Effector CD8-positive, alpha-beta T cell (primary cell): ENCODE results near the gene PTAFR.
"Not testable (repeated sequence)": the region's sequence is repeated elsewhere in the genome, so short reads cannot be mapped to it uniquely, and the experiment has no call there.

Experiments
- DNase-seq: peaks from one replicate; lab custom pipeline; 2025; lab: John Stamatoyannopoulos, UW

PTAFR gene

DNA sequence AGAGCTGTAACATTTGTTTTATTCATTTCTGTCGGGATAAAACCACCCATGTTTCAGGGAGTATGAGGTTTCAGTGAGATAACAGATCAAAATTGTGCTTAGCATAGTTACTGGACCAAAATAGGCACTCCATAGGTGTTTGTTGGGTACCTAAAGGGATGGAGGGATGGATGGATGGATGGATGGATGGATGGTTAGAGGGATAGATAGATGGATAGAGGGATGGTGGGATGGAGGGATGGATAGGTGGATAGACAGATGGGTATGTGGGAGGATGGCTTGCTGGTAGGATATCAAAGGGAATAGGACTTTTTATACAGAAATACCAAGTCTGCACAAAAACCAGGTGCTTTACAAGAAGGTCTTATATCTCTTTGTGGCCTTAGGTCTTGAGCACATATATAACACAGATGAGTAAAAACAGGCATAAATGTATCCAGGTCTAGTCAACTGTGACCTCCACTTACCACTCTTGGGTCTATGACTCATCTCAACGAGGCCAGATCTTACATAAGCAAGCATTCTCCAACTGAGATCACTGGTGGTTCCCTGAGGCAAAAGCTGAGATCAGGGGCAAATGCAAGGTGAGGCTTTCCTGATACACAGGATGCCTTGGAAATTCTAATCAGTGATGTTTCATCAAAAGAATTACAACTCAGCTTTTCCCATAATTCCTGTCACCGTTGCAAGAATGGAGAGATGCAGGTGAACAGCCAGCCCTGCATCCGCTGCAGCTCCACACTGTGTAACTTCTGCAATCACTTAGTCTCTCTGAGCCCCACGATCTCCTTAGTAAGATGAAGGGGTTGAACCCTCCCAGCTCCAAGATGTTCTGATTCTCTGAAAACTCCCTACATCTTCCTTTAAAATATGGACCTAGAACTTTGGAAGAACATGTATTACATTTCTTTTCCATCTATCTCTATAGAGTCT is 32.0 kb downstream of the PTAFR start:
- no peak for DNase-seq

DNA sequence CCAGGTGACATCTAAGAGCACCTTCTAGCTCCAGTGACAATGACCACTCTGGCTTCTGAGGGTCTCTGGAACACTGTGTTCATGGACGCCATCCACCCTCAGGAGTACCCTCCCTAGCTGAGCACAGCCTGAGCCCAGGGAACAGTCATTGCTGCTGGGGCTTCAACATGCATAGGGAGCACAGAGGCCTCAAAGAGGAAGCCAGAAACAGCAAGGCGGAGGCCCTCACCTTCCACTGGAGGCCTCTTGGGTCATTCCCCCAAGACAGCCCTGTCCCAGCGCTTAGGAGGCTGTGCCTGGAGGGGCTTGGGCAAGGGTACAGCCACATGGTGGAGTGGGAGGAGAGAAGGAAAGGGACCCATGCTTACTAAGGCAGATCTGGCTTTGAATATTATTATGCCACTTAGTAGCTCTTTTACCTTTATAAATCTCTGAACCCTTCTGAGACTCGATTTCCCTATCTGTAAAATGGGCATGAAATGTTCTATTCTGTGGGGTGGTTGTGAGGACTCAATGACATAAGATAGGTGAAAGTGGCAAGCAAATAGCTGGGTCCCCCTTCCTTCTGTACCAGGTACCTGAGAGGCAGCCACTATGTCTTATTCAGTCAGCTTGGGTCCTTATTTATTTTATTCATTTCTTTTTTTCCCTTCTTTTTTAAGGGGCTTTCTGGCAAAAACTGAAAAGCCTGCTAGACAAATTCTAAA is 32.8 kb downstream of the PTAFR start:
- DNase-seq: no peak

DNA sequence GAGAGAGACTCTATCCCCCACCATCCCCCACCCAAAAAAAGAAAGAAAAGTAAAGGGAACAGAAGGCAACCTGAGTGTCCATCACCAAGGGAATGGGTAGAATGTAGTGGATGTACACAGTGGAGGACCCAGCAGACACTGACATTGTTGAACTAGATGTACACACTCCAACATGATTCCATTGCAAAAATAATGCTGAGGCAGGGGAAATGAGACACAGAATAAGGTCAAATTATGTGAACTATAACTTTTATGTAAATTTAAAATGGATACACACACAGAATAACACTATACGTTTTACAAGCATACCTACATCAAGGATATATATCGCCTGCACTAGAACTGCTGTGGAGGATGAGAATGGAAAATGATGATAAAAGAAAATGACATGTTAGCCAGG is 34.8 kb downstream of the PTAFR start:
- DNase-seq: no peak

DNA sequence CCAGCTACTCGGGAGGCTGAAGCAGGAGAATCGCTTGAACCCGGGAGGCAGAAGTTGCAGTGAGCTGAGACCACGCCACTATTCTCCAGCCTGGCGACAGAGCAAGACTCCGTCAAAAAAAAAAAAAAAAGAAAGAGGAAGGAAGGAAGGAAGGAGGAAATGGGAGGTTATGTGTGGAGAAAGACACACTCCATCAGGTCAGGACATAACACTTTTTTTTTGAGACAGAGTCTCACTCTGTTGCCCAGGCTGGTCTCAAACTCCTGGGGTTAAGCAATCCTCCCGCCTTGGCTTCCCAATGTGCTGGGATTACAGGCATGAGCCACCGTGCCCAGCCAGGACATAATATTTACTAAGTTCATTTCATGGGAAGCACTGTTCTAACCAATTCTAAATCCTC is 36.6 kb downstream of the PTAFR start:
- DNase-seq: not testable (repeated sequence)

GRCh38 chr1:28139025-28139712 is 37.3 kb downstream of the PTAFR start:
- no peak for DNase-seq

DNA sequence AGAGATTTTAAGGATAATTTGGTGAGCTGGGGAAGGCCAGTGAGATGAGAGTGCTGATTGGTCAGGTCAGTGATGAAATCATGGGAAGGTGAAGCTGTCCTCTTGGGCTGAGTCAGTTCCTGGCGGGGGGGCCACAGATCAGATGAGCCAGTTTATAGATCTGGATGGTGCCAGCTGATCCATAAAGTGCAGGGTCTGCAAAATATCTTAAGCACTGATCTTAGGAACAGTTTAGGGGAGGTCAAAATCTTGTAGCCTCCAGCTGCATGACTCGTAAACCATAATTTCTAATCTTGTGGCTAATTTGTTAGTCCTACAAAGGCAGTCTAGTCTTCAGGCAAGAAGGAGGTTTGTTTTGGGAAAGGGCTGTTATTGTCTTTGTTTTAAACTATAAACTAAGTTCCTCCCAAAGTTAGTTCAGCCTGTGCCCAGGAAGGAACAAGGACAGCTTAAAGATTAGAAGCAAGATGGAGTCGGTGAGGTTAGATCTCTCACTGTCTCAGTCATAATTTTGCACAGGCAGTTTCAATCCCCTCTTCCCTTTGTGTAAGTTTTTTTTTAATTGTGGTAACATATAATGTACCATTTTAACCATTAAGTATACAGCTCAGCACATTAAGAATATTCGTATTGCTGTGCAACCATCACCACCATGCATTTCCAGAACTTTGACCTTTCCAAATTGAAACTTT is 39.4 kb downstream of the PTAFR start:
- no peak for DNase-seq

GRCh38 chr1:28136169-28136921 is 40.1 kb downstream of the PTAFR start:
- DNase-seq: no peak

GRCh38 chr1:28135371-28136168 is 40.9 kb downstream of the PTAFR start:
- DNase-seq: no peak

- no peak for DNase-seq
Measured at GRCh38 chr1:28134651-28135207, 41.8 kb downstream of the PTAFR start.

- DNase-seq: no peak
Measured at GRCh38 chr1:28132171-28133167, 44.0 kb downstream of the PTAFR start.

DNA sequence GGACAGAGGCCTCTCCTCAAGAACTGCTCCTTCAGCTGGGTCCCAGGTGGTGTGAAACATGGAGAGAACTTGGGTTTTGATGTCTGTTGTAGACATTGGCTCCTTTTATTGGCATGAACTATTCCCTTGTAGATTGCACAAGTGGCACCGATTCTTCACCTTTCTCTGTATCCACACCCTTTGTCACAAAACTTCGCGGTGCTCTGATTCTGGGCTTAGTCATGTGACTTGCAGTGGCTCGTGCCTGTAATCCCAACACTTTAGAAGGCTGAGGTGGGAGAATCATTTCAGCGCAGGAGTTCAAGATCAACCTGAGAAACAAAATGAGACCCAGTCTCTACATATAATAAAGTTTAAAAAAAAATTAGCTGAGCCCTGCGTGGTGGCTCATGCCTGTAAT is 45.6 kb downstream of the PTAFR start:
- no peak for DNase-seq

- no peak for DNase-seq
Measured at GRCh38 chr1:28129150-28129549, 47.3 kb downstream of the PTAFR start.

DNA sequence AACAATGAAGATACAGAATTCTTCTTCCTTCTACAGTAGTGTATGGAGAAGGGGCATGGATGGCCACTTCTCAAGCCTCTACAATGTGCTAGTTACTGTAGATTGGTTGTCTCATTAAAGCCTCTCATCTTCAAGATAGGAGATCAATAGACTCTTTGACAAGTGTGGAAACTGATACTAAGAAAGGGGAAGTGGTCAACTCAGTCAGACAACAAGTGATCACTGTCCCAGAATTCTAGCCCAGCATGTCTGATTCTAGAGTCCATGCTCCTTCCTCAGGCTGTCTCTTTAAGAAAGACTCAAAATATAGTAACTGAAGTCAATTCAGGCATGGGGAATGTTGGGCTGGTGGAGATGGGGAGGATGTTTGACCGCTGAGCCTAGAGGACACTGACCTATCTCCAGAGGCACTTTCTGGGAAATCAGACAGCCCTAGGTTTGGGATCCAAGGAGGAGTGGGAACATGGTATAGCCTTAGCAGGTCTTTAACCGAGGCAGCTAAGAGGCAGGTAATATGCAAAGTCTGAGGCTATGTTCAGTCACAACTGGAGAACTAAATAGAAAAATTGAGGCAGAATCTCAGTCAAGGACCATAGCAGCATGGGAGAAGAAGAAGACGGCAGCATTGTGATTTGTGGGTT is 48.8 kb downstream of the PTAFR start:
- DNase-seq: no peak

DNA sequence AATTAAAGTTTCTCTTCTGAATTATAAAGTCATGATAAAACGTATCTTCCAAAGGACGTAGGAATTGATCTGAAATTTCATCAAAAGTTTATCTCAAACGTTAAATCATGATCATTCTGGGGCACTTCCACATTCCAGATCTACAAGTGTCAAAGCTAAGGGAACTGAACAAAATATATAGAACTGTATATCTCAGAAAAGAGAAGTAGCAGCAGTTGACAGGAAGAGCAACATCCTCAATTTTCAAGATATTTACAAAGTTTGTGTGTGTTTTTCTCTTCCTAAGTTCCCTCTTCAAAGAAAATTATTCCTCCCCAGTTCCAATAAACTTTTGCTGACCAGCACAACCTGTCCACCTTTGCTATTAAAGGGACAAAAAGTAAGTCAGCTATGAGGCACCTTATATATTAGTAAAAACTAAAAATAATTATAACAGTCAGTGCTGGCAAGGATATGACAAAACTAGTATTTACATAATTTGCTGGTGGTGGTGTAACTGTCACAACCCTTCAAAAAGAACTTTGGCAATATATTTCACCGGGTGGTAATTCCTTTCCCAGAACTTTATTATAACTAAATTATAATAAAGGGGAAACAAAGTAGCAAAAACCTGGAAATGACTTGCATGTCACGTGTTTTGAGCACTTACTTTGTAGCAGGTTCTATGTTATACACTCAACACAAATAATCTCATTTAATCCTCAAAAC is 49.6 kb downstream of the PTAFR start:
- no peak for DNase-seq

- DNase-seq: no peak
Measured at GRCh38 chr1:28126212-28126611, 50.3 kb downstream of the PTAFR start.

DNA sequence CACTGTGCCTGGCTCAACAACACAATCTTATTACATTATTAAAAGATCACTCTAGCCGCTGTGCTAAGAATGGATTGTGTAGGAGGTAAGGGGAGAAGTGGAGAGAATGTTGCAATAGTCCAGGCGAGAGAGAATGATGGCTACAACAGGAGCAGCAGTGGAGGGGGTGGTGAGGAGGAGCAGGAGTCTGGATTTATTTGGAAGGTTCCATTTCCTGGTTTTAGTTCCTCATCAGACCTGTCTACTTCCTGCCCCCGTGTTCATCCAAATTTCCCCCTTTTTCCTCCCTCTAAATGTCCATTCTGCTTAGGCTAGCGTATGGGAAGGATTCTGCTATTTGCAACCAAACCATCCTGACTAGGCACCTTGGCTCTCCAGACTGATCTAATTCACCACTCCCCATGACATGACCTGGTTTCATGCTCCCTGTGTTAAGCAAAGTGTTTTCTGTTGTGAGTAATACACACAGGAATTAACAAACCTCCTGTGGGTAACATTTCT is 53.0 kb downstream of the PTAFR start:
- DNase-seq: no peak

DNA sequence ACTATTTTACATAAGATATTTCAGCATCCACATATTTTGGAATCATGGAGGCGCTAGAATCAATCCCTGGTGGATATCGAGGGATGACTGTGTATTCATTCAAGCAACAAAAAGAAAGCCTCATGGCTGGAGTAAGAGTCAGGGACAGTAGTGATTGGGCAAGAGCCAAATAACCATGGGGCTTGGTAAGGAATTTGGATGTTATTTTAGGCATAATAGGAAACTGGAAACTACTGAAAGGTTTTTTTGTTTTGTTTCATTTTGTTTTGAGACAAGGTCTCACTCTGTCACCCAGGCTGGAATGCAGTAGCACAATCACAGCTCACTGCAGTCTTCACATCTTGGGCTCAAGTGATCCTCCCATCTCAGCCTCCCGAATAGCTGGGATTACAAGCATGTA is 54.3 kb downstream of the PTAFR start:
- DNase-seq: no peak
